HG03558 (cell line): ENCODE results near the gene KCNQ1.

Experiments
- ATAC-seq: cut with Tn5 transposase; IDR thresholded peaks from one replicate; pipeline ENCODE4 v1.9.1; 2021; ENCODE audit warnings: moderate number of reproducible peaks; ENCODE audit not compliant: unreplicated experiment; ENCODE audit errors: extremely low read depth

The KCNQ1 gene

DNA sequence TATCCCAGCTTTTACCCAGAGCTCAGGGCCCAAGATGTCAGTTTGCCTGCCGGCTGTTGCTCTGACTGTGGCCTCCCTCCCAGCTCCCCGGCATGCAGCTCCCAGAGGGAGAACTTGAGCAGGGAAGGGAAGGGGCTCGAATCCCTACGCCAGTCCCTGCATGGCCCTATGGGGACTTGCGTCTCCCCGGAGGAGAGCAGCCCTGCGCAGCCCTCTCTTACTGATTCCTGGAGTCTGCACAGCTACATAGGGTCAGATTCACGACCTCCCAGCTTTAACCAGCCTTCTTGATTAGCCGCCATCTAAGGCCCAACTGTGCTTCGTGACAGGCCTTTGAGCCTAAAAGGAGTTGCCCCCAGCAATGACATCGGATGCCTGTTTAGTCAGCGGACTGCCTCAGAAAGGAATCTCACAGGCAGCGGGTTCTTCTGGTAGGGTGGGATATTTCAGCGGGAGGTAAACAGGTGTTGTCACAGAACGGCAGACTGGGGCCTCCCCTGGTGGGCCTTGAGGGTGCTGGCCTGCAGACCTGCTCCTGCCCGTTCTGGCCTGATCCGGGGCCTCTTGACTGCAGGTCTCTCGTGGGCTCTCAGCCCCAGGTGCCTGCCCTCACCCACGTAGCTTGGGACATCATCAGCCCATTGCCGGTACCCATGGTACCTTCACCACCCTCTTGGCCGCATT, 298.8 kb downstream of the KCNQ1 start:
- no peak for ATAC-seq

DNA sequence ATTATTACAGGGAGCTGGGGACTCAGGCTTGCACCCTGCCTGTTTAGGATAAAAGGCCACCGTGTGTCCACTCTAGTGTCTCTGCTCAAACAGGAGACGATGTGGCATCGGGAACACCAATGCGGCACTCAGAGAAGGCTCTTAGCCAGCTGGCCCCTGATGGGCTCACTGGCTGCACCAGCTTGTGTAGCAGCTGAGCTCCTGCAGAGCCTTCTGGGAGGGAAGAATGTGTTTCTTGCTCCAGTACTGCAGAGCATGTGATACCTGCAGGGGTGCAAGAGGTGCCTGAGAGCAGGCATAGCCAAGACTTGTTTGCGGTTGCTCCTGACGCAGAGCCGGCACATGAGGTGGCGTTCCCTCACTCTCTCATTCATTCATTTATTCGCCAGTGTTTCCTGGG, 299.4 kb downstream of the KCNQ1 start:
- no peak for ATAC-seq

DNA sequence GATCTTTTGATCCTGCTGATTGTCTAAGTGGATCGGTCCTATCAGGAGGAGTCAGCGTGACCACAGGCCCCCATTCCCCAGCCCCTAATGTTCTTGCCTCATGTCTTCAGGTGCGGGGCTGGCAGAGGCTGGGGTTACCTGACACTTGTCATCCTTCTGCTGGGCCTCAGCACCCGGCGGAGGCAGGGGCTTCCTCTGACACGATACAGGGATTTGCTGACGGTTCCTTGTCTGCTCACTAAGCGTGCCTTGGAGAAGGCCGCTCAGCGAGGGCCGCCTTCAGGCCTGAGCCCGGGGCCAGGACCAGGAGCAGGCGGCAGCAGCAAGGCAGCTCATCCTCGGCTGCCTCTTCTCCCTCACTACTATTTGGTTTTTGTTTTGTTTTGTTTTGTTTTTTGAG, 300.7 kb downstream of the KCNQ1 start:
- no peak for ATAC-seq

DNA sequence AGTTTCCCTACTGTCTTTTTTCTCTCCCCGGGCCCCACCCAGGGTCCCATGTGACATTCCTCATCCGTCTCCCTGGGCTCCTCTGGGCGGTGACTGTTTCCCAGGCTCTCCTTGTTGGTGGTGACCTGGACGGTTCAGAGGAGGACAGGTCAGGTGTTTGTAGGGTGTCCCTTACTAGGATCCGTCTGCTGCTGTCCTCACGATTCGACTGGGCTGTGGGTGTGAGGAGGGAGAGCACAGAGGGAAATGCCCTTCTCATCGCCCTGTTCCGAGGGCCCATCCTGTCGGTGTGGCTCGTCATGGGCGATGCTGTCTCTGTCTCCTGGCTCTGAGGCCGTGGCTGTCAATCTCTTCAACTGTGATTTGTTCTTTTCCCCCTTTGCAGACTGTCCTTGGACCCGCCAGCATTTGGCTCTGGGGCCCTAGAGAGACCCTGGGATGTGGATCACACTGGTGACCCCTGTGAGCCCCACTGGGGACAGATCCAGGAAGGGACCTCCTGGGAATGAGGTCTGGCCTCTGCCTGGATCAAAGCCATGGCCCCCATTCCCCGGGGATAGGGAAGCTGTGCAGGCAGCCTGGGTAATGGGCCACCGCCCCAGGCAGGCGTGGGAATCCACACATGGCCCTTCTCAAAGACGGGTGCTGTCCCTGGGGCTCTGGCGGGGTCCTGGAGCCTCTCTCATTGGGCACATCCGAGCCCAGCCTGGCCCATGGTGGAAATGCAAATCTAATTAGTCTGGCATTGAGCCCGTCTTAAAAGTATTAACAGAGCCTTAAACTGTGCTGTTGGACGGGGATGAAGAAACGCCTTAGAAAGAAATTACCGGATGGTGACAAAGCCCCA, 301.8 kb downstream of the KCNQ1 start:
- ATAC-seq, result no peak

DNA sequence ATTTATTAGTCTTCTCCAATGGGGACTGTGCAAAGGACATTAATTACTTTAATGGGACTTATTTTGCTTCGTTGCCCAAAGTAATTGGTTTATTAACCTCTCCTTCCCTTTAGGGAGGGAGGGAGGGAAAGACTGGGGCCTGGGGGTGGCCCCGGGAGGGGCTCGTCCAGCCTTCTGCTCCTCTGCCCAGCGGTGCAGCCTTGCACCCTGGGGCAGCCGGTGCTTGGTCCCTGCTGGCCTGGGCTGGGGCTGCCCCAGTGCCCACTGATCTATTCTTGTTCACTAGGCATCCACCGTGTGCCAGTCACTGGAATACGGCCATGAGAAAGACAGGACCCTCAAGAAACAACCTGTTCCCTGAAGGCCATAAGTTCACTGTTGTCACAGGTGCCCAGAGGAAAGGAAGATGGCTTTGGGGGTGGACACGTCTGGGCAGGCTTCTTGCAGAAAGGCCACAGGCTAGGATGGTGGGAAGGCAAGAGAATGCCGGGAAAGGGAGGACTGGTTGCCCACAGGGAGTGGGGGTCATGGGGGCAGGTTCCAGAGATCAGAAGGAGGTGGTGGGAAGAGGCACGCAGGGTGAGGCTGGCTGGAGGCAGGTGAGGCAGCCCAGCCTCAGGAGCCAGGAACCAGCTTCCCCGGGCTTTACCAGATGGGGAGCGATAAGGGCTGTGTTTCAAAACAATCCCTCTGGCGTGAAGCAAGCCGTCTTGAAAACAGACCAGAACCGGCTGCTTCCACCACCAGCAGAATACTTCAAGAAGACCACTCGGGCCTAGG, 302.6 kb downstream of the KCNQ1 start:
- no peak for ATAC-seq

DNA sequence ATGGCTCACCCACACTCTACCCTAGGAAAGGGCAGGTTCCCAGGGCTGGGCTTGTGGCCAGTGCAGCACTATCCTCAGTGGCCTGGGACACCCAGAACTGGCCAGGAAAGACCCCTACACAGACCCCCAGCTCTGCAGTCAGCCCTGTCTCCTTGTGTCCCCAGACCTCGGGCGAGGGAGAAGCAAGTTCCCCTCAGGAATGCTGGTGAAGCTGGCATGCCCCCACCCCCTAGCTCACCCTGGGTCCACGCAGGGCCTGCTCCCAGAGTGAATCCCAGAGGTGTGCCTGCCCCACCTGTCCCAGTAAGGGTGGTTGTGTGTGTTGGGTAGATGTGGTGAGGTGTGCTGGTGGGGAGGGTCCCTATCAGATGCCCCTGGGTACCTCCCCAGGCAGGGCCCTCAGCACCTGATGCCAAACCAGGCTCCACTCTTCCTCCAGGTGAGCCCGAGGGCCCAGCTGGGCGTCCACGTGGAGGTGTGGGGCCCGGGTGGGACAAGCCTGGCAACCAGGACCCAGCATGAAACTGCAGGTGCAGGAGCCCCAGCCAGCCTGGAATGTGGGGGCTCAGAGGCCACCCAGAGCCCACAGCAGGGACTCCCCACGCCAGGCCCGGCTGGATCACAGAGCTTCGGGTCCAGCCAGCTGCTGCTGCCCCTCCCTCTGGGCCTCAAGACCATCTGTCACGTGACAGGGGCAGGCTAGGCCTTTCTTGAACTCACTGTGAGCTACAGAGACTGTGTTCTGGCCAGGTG, 303.4 kb downstream of the KCNQ1 start:
- ATAC-seq, result no peak

DNA sequence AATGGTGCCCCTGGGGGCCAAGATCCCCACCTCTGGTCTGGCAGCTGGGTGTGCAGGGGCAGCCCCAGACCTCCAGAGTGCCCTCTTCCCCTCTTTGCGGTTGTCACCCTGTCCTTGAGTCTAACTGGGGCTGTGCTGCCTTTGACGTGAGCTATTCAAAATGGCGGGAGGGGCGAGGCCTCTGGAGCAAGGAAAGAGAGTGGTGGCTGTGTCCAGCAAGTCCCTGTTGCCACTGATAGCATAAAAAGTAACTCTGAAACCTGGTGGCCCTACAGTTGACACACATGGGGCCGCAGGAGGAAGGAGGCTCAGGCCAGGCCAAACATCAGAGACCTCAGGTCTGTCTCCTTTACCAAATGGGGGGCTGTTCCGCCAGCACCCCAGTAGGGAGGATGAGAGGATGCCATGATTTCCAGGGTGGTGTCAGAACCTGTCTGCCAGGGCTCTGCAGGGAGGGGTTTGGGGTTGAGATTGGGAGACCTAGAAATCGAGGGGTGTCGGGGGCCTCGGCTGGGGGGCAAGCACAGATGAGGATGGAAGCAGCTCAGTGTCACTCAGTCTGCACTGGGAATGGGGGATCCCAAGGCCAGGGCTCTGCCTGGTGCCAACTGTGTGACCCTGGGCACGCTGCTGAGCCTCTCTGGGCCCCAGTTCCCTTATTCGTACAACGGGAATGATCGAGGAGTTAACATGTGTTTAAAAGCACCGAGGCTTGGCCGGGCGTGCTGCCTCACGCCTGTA, 304.2 kb downstream of the KCNQ1 start:
- ATAC-seq, result no peak

DNA sequence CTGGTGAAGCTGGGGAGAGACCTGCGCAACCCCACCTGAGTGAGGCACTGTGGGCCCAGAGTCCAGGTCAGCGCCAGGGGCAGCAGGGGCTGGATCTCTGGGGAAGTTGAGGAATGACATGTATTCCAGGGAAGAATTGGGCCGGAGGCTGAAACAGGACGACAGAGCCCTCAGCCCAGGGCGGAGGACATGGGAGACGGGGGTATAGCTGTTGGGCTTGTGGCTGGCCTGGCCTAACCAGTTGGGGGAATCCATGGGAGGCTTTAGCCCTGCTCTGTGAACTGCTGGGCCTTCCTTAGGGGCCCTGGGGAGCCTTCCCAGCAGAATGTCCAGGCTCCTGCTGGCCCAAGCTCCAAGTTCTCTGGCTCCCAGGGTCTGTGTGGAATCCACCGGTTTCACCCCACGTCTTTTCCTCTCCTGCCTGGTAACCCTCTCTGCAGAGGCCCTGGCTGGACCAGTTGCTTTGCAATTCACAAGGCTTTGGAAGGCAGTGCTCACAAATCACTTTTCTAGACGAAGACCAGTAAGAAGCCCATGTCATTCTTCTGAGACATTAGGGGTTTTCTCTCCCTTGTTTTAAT, 305.4 kb downstream of the KCNQ1 start:
- ATAC-seq, result no peak

DNA sequence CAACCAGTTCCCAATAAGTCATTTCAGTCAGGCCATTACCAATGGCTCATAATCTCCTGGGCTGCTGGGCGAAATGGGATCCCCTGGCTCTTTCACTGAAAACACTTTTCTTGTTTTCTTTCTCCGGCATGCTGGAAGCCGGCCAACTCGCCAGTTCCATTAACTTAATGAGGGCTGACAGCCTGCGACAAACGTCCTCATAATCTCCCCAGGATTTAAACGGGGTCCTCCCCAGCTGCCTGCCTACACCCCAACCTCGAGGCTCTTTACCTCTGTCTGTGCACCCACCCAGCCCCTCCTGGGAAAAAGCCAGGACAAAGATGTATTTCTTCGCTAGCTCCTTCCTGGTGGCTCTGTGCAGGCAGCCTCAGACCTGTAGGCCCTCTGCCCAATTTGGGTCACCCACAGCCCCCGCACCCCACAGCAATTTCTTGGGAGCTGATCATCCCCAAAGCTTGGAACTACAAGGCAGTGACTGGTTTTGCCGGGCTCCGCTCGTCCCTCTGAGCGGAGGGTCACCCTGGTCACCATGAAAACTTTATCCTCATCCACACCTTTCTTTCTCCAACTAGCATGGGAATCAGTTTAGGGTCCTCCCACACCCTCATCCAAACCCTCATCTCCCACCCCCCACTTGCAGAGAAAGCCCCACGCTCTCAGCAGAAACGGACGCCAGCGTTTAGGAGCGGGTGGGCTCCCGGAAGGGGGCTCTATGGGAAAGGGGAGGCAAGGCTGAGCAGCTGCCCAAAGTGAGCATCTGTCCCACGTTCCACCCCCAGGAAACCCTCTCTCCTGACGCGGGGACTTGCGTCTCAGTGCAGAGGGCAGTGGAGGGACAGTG, 306.1 kb downstream of the KCNQ1 start:
- ATAC-seq, result no peak

DNA sequence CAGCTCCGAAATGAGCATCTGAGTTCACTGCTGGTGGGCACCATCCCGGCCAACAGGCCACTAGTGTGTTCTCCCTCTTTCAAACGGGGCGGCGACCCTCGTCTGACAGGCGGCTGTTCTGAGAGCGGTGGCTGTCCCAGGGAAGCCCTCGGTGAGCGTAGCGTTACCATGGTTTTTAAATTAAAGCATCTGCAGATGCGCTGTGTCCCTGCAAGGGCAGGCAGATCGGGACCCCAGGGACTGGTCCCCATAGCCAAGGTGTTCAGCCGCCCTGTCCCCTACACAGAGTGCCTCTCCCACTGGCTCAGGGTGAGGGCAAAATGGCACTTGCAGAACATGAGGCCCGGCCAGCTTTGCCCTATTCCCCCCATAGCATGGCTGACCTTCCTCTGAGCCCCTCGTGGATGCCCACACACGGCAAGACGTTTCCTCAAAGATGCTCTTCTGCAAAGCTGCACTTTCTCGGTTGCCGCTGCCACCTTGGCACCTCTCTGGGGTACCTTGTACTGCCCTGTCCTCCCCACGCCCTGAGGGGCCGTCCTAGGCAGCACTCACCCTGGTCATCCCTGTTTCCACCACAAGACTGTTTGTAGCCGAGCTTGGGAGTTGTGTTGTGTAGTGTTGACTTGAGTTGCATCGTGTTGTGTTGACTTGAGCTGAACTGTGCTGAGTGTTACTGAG, 306.9 kb downstream of the KCNQ1 start:
- no peak for ATAC-seq

DNA sequence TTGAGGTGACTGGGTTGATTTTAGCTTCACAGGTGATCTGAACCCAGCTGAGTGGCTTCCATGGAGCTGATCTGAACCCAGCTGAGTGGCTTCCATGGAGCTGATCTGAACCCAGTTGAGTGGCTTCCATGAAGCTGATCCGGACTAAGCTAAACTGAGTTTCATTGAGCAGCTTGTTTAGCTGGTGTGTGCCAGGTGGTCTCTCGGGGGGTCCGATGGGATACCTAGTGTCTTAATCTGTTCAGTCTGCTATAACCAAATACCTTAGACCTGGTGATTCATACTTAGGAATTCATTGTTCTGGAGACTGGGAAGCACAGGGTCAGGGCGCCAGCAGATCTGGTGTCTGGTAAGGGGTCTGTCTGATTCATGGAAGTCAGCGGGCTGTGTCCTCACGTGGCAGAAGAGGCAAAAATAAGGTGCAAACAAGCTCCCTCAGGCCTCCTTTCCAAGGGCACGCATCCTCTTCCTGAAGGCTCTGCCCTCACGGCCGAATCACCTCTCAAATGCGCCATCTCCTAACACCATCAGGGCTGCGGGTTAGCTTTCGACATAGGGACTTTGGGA, 307.5 kb downstream of the KCNQ1 start:
- ATAC-seq, result no peak

DNA sequence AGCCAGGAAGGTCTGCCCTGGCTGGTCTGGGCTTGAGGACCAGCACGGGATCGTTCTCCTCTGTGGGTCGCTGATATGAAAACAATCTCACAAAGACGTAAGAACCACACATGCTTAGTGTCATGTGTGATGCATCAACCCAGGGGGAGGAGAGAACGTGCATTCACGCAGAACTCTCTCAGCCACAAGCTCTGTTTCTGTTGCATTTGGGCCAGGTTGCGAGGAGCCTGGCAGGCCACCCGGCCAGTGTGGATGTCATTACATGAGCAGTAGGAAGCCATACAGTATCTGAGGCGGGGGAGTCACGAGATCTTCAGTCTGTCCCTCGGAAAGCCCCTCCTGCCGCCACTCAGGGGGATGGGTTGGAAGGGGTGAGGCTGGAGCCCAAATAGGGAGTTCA, 308.1 kb downstream of the KCNQ1 start:
- no peak for ATAC-seq

DNA sequence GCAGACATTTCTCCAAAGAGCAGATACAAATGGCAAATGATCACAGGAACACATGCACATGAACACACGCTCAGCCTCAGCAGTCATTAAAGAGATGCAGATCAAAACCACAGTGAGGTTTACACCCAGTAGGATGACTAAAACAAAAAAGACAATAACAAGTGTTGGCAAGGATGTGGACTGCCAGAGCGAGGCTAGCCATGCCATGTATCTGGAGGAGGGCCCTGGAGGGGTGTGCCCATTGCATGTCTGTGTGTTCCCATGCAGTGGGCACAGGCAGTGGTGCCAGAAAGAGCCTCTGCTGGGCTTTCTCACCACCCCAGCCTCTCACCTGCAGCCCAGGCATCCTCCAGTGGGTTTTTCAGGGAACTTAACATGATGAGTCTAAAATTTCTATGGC, 309.2 kb downstream of the KCNQ1 start:
- no peak for ATAC-seq

DNA sequence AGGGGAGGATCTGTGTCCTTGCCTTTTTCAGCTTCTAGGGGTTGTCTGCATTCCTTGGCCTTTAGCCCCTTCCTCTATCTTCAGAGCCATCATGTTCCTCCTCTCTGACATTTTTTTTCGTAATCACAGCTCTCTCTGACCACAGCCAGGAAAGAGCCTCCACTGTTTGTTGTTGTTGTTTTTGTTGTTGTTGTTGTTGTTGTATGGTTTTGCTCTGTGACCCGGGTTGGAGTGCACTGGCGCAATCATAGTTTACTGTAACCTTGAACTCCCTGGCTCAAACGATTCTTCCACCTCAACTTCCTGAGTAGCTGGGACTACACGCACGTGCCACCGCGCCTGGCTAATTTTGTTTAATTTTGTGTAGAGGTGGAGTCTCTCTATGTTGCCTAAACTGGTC, 310.3 kb downstream of the KCNQ1 start:
- ATAC-seq, result no peak

DNA sequence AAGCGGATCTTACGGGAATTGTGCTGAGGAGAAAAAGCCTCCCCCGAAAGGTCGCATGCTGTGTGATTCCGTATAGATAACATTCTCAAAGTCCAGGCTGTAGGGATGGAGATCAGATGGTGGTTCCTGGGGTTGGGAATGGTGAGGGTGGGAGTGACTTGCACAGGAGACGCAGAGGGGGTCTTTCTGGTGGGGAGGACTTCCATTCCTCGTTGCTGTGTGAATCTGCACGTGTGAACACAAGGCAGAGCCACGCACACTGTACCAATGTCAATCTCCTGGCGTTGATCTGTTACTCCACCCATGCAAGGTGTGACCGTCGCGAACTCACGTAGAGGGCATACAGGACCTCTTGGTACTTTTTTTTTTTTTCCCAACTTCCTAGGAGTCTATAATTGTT, 313.9 kb downstream of the KCNQ1 start:
- ATAC-seq, result no peak

DNA sequence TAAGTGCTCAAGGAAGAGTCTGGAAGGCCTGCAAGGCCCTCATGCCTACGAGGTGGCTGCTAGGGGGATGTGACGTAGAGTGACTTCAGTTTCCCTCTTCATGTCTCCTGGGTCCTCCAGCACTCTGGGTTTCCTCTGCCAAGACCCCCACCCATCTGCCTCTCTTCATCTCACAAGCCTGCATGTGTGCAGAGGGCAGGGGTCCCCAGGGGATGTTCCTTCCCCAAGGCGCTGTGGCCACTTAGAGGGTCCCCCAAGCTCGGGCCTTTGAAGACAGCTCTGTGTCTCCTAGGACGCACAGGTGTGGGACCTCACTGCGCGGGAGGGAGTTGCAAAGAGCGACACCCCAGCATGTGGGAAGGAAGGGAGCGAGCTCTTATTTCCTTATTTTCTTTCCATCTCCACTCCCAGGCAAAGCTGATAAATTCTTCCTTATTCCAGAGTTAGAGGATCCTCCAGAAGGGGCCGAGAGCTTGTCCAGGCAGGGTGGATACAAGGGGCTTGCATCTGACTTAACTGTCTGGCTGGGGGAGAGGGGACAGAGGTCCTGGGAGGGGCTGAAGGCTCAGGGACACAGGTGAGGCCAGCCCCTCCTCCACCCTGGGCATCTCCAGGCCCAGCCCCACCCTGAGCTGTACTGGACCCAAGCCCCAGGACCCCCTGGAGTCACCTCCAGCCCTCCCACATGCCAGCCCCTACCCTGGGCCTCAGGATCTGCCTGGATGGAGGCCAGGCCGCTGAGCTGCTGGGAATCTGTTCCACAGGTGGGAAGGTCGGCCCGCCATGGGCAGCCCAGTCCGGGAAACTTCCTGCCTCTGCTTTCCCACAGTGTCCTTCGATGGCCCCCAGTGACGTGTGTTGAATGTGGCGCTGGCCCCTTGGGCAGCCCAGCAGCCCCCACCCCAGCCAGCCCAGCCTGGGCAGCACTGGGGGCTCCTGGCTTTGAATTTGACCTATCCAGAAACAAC, 314.7 kb downstream of the KCNQ1 start:
- no peak for ATAC-seq
